AG09319 (cell line): ENCODE measurements around the gene STPG4.

Experiments
- DNase-seq: peaks from one replicate; pipeline ENCODE4 v3.0.0-alpha.2; 2010; ENCODE audit warnings: low read depth; ENCODE audit errors: extremely low read depth
- TF ChIP-seq, protein P1 (sequence below): IDR thresholded peaks from 2 replicates; pipeline ENCODE4 v1.5.1; 2011; ENCODE audit warnings: low read depth, mild to moderate bottlenecking, inconsistent platforms, low read length, moderate library complexity

The STPG4 gene

DNA sequence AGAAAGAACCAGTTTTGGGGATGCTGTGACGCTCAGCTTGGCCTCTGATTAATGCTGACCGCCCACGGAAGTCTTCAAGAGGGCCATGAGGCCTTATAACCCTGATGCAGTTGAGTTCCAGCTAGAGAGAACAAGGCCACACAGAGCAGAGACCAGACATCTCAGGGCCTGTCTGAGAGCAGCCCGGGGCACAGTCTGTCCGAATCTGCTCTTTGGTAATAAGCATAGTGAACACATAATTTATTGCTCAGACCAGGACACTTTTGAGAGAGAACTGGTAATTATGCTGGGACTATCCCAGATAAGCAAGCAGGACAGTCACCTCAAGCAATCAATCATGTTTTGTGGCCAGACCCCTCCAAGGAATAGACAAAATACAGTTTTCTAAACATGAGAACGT lies 68.5 kb downstream of the STPG4 start:
- no peak for DNase-seq
- TF ChIP-seq, protein P1, sequence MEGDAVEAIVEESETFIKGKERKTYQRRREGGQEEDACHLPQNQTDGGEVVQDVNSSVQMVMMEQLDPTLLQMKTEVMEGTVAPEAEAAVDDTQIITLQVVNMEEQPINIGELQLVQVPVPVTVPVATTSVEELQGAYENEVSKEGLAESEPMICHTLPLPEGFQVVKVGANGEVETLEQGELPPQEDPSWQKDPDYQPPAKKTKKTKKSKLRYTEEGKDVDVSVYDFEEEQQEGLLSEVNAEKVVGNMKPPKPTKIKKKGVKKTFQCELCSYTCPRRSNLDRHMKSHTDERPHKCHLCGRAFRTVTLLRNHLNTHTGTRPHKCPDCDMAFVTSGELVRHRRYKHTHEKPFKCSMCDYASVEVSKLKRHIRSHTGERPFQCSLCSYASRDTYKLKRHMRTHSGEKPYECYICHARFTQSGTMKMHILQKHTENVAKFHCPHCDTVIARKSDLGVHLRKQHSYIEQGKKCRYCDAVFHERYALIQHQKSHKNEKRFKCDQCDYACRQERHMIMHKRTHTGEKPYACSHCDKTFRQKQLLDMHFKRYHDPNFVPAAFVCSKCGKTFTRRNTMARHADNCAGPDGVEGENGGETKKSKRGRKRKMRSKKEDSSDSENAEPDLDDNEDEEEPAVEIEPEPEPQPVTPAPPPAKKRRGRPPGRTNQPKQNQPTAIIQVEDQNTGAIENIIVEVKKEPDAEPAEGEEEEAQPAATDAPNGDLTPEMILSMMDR, result no peak

DNA sequence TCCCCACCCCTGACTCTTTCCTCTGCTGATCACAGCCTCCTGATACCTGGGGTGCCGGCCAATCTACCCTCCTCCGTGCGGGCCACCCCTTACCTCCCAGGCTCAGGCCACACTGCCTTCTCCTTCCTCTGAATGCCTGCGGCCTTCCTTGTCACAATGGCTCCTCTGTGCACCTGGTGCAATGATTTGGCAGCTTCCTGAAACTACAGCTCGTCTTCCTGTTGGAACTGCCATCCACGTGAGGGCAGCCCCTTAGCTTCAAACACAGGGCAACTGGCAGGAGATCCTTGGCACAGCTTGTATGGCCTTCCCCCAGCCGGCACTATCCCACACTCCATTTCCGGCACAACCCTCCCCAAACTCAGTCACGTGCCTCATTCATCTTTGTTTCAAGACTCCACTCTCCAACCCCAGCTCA lies 69.0 kb downstream of the STPG4 start:
- TF ChIP-seq, protein P1, result no peak
- no peak for DNase-seq

DNA sequence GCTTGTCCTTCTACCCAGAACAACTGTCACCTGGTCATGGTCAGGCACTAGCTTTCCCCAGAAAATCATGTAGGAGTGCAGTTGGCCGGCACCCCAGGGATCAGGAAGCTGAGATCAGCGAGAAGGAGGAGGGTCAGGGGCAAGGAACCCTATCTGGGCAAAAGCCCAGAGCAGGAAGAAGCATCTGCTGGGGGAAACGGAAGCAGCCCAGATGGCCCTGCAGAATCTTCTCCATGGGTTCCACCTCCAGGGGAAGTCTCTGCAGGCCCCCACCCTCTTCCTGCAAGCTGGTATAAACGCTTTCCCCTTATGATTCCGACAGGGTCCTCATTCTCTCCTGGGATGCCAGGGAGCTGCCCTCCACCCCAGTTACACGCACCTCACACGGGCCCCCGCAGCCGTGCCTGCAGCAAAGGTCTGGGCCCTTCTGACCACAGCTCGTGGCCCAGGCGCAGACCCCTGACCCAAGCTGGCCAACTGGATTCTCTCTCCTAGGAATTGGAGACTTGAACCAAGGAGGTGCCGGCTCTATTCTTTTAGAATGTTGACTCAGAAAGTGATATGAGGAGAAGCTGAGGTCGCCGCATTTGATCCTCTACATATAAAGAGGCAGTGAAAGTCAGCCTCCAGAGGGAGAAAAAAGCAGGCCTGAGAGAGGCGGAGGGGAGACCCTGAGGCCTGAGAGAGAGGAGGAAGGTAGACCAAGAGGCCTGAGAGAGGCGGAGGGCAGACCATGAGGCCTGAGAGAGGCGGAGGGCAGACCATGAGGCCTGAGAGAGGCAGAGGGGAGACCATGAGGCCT lies 71.0 kb downstream of the STPG4 start:
- TF ChIP-seq, protein P1, result no peak
- no peak for DNase-seq

DNA sequence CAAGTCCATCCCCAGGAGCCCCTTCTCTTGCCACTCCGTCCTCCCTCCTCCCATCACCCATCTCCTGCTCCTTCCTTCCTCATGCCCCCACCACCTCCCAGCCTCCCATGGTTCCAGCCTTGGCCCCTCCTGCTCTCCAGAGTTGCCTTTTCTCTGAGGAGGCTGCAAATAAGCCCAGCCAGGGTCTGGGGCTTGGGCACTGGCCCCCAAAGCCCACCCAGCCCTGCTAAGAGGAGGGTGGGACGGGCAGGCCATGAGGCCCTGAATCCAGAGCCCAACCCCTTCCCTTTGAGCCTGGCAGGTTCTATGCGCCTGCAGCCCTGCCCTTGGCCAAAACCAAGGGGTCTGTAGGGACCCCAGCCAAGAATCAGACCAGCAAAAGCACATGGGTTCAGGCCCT lies 71.6 kb downstream of the STPG4 start:
- TF ChIP-seq, protein P1, result no peak
- no peak for DNase-seq

DNA sequence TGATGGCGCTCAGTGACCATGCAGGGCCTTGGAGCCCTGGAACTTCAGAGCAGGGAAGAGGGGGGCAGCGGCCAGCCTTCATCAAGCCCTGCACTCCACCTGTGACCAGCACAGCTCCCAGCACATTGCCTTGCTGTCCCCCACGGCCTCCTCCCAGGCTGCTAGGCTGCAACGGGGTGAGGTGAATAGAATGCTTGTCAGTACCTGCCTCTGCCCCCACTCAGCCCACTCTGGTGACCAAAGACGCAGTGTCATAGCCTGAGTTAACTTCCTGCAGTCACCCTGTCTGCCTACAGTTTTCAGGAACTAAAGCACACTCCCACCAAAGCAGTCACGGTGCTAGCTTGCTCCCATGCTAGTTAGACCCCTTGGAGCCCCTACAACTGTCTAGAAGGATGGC lies 72.1 kb downstream of the STPG4 start:
- TF ChIP-seq, protein P1, result no peak
- DNase-seq, result no peak

DNA sequence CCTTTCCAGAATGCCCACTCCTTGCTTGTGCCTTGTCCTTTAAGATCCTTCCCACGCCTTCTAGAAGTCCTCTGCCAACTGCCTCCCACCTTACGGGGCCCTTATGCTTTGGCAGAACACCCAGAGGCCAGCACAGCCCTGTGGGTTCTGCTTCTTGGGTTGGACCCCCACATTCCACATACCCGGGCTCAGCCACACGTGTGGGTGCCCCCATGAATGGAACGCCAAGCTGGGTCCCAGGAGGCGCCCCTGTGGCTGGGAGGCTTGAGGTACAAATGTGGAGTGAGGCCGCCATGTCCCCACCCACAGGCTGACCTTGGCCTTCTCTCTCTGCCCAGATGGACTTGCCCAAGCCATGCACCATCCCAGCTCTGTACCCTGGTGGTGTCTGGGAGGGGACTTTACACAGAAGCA lies 74.2 kb downstream of the STPG4 start:
- TF ChIP-seq, protein P1, result no peak
- DNase-seq, result no peak

GRCh38 chr2:47079515-47080412 lies 75.3 kb downstream of the STPG4 start:
- TF ChIP-seq, protein P1, result no peak
- no peak for DNase-seq
